Measurements from ENCODE around the gene PLCH1.

GRCh38 chr3:155607761-155608160 is 137.1 kb downstream of the PLCH1 start:
- no peak for TF ChIP-seq CTCF (IDR thresholded peaks at IDR 0.05; ENCODE audit: low read depth, low read length)
- TF ChIP-seq EZH2phosphoT487 (IDR thresholded peaks at IDR 0.05; ENCODE audit: low read depth), result no peak
